GM20431 (cell line): ENCODE data around the gene DOCK1.

Experiments used
- in situ Hi-C: fragments of 300-500 bp; cut with MseI, MboI; formaldehyde crosslinking; loops from one replicate; pipeline ENCODE4 v1.15.0; 2020; ENCODE audit warnings: low sequenced_read_pairs; ENCODE audit not compliant: unreplicated experiment

DOCK1 gene

DNA sequence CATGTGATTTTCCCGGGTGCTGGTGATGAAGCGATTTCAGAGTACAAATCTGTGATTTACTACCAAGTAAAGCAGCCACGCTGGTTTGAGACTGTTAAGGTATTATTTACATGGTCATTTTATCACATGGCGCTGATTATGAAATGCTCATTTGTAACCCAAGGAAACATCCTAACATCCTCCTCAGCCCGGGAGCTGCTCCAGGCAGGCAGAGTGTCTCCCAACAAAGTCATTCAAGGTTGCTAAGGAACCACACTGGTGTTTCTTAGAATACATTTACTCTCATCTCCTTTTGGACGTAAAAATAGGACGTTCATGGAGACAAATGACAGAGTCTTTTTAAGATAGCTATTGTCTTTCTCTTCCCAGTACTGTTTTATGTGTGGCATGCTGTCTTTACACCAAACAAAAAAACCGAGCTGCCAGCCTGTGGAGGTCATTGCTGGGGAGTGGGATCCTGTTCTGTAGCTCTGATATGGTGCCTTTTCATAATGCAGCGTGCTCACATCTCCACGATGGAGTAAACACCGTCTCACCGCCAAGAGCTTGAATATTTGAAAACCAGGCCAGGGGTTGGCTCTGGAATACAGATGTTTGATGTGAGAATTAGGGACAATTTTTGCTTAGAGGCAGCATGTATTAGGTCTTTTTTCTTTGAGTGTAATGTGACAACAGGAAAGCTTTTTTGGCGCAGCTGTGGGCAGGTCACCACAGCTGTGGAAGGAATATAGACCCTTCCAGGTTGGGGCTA lies 119.6 kb downstream of the DOCK1 start:
- in situ Hi-C loops = no loop called here

- in situ Hi-C loops = no loop called here
Observed at GRCh38 chr10:127027786-127028185, 122.6 kb downstream of the DOCK1 start.

GRCh38 chr10:127028556-127028955 lies 123.3 kb downstream of the DOCK1 start:
- in situ Hi-C loops = no loop called here

DNA sequence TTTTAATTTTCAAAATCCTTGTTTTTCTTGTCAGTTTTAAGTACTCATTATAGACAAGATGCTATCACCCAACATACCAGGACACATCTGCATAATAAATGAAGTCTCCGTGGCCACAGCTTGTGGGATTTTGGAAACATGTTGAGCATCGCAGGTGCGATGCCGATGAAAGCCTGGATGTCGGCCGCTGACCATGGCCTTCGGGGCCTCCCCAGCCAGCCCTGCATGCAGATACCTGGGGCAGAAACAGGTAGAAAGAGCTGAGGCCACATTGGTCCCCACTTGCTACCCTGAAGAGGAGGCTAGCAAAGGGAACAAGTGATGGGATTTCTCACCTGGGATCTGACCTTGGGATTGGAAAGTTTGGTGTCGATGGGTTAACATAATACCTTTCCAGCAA lies 123.8 kb downstream of the DOCK1 start:
- in situ Hi-C loops = no loop called here

DNA sequence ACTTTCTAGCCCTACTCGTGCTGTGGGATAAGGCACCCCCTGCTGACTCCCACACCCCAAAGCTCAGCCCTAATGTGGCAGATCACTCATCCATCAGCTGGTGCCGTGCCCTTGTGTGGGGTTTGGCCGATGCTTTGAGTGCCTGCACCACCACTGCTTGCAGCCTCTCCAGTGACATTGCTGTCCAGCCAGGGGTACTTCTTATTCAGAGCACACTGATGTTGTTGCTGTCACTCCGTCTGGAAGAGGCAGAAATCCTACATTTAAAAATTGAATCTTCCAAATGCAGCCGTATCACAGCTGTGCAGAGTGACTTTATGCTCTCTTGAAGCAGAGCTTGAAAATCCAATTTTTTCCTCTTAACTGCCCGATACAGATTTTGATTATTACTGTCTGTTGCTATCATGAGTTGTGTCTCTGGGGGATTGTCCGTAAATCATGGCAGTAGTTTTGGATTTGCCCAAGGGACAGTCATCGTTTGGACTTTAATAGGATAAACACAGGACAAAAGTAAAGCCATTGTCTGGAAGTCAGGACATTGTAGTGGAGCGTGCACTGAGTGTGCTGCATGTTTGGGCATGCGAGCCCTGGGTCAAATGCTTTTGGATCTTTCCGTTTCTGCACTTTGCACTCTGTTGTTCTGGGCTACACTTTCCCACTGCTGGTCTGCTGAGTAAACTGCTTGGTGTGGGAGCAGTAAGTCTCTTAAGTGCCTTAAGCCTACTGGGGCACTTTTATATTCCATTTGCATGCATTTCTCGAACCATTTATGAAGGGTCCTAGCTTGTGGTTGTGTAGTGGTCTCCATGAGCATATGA lies 128.2 kb downstream of the DOCK1 start:
- in situ Hi-C loops = no loop called here

DNA sequence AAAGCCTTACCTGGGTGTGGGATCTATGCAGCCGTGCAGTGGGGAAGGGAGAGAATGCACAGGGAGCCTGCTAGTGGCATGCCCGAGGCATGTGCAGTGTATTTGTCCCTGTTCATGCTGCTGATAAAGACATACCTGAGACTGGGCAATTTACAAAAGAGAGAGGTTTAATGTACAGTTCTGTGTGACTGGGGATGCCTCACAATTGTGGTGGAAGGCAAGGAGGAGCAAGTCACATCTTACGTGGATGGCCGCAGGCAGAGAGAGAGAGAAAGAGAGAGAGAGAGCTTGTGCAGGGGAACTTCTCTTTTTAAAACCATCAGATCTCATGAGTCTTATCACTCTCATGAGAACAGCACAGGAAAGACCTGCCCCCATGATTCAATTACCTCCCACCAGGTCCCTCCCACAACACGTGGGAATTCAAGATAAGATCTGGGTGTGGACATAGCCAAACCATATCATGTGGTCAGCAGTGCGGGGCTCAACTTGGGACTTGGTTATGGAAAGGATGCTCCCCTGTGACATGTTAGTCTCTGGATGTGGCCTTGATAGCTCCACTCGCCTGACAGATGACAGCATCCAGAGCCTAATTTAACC lies 128.9 kb downstream of the DOCK1 start:
- in situ Hi-C loops = no loop called here

DNA sequence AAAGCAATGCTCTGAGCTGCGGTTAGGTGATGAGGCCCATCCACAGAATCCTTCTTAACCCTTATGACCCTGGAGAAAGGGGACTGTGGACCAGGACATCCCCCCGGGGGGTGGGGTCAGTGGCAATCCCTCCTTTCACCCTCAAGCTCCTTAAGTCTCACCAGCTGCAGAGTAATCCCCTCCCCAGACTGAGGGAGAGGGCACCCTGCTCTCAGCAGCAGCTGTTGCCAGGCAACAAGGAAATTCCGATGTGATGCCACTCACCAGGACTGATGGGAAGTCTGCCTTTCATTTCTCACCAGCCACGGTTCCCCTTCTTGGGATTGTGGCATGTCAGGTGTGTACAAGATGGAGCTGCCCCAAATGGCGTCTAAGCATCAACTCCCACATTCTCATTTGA lies 129.6 kb downstream of the DOCK1 start:
- in situ Hi-C loops = no loop called here

- in situ Hi-C loops = no loop called here
Observed at GRCh38 chr10:127035827-127036226, 130.6 kb downstream of the DOCK1 start.

- in situ Hi-C loops = no loop called here
Observed at GRCh38 chr10:127036987-127037386, 131.8 kb downstream of the DOCK1 start.

- in situ Hi-C loops = no loop called here
Observed at GRCh38 chr10:127039435-127039834, 134.2 kb downstream of the DOCK1 start.

GRCh38 chr10:127040756-127041155 lies 135.5 kb downstream of the DOCK1 start:
- in situ Hi-C loops = no loop called here

- in situ Hi-C loops = no loop called here
Observed at GRCh38 chr10:127041552-127041951, 136.3 kb downstream of the DOCK1 start.

DNA sequence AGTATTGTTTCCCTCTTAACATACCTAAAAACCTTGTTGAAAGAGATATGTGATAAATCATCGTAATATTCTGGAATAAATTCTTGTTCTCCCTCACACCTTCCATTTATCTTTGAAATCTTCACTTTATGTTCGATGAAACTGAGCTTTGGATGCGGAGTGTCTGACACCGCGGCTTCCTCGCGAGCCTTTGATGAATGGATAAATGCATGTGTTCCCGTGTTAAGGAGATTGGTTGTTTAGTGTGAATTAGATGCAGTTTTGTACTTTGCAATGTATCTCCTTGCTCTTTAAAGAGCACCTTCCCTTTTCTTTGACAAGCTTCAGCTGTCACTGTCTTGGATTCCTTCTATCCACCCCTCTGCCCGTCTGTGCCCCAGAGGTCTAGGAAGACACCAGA lies 138.1 kb downstream of the DOCK1 start:
- in situ Hi-C loops = no loop called here

DNA sequence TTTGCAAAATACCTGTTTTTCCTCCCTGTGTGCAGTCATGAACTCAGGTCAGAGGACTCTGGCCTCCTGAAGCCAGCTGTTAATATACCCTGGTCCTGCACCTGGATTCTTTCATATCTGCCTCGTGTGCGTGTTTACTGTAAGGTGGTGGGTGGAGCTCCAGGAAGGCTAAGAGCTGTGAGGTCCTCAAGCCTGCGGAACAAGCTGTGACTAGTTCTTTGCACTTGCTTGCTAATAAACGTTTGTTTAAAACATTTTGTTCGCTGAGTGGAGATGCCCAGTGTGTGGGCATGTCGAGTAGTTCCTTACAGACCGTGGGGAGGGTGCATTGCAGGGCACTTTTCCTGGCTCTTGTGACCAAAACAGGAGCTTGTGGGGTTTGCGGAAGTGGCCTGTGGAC lies 139.0 kb downstream of the DOCK1 start:
- in situ Hi-C loops = no loop called here

DNA sequence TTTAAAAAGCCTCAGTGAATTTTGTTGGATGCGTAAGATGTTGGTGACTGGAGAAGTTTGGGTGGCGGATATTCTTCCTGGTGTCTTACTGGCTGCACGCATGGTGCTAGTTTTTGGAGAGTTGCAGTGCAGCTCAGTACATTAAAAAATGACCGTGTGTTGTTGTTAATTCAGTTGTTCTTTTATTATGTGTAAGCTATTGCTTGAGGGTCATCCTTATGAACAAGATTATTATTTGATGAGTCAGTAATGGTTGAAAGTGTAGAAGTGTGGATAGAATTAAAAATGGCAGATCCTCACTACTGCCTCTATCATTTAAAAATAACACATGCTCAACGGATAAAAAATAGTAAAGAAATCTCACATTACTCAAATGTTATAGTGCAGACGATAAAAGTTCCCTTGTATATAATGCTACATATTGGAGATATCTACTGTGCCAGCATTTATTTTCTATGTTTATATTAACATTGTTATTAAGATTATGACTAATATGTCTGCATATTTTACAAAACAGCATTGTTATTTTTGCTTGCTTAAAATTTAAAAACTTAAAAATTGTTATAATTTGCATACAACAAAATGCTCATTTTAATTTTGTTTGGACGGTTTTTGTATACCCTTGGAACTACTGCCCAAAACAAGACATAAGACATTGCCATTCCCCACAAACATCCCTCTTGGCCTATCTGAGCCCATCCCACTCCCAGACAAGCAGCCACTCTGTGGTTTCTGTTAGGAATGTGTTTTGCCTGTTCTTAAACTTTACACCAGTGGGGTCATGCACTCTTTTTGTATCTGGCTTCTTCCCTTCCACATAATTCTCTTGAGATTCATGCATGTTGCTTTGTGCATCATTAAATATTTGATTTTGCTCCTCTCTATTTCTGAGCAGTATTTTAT lies 142.0 kb downstream of the DOCK1 start:
- in situ Hi-C loops = no loop called here

GRCh38 chr10:127047878-127048238 lies 142.6 kb downstream of the DOCK1 start:
- in situ Hi-C loops = no loop called here

- in situ Hi-C loops = no loop called here
Observed at GRCh38 chr10:127048630-127049029, 143.4 kb downstream of the DOCK1 start.

DNA sequence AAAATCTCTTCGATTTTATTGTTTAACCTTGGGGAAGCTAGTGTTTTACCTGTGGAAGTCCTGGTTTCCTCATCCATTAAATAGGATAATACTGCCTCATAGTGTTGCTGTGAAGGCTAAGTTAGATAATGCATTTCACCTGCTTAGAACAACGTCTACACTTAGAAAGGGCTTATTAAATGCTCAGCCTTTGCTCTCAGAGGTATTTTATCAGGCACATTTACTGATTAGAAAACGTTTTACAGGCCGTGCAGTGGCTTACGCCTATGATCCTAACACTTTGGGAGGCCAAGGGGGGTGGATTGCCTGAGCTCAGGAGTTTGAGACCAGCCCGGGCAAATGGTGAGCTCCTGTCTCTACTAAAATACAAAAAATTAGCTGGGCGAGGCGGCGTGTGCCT lies 146.8 kb downstream of the DOCK1 start:
- in situ Hi-C loops = no loop called here

DNA sequence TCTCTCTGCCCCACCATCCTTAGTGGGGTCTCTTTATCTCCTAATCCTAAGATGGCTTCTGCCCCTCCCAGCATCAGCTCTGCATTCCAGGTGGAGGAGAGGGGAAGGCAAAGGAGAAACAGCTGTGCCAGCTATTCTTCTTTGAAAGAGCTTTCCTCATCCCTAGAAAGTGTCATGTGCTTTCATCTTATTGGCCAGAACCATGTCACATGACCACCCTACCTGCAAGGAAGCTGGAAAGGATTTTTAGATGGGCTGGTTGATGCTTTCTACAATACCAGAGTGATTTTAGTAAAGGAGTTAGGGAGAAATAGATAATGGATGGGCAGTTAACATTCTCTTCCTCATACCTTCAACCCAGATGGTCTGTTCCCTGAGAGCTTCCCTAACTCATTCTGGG lies 150.0 kb downstream of the DOCK1 start:
- in situ Hi-C loops = no loop called here

GRCh38 chr10:127059314-127059713 lies 154.1 kb downstream of the DOCK1 start:
- in situ Hi-C loops = no loop called here
